ENCODE data around the gene WNK1. TPM values are rescaled to one million over a fixed set of nuclear protein-coding genes. Genes with fewer than 3 reads are reported as not detected.

The WNK1 gene
- total and polyA plus RNA-seq, 2 donors, result 26.3 to 40.2 TPM

- no peak for DNase-seq (ENCODE audit: low read depth in 6 of 9, low spot score in 9 of 9)
- no peak overlapping the region for H3K4me3 ChIP-seq (ENCODE audit: low read length in 2 of 2)
- H3K27ac ChIP-seq (ENCODE audit: low read depth in 1 of 2, low read length in 1 of 2), result no peak overlapping the region
- peaks cover 68 to 92% of the 10 kb centered on the region in 2 donors for H3K36me3 ChIP-seq (ENCODE audit: control insufficient read depth in 2 of 2, insufficient read depth in 2 of 2, low read length in 1 of 2)
- H3K9me3 ChIP-seq (ENCODE audit: control insufficient read depth in 2 of 2, insufficient read depth in 1 of 2, low read length in 1 of 2), result no peaks in the 10 kb centered on the region
- H3K27me3 ChIP-seq (ENCODE audit: control insufficient read depth in 2 of 2, insufficient read depth in 1 of 2, low read length in 1 of 2), result no peaks in the 10 kb centered on the region
- H3K4me1 ChIP-seq (ENCODE audit: control insufficient read depth in 2 of 2, insufficient read depth in 2 of 2, low read length in 2 of 2), result peaks cover 3 to 10% of the 10 kb centered on the region in 2 donors
- WGBS, result 98% methylated on average over 5 of the region's 5 CpGs
Measured at GRCh38 chr12:903055-903454, 150.7 kb downstream of the WNK1 start.

GRCh38 chr12:904010-904414 is 151.6 kb downstream of the WNK1 start:
- no peaks in the 10 kb centered on the region for H3K9me3 ChIP-seq (ENCODE audit: control insufficient read depth in 2 of 2, insufficient read depth in 1 of 2, low read length in 1 of 2)
- H3K4me3 ChIP-seq (ENCODE audit: low read length in 2 of 2), result no peak overlapping the region
- peaks cover 3 to 10% of the 10 kb centered on the region in 2 donors for H3K4me1 ChIP-seq (ENCODE audit: control insufficient read depth in 2 of 2, insufficient read depth in 2 of 2, low read length in 2 of 2)
- peaks cover 76 to 97% of the 10 kb centered on the region in 2 donors for H3K36me3 ChIP-seq (ENCODE audit: control insufficient read depth in 2 of 2, insufficient read depth in 2 of 2, low read length in 1 of 2)
- no peaks in the 10 kb centered on the region for H3K27me3 ChIP-seq (ENCODE audit: control insufficient read depth in 2 of 2, insufficient read depth in 1 of 2, low read length in 1 of 2)
- DNase-seq (ENCODE audit: low read depth in 6 of 9, low spot score in 9 of 9), result peak in 1 of 9 donors; percentile 34
- H3K27ac ChIP-seq (ENCODE audit: low read depth in 1 of 2, low read length in 1 of 2), result no peak overlapping the region
- WGBS, result 77% methylated on average over 5 of the region's 5 CpGs

GRCh38 chr12:905261-906031 is 153.1 kb downstream of the WNK1 start:
- Histone ChIP-seq H3K4me1 (ENCODE audit: control insufficient read depth in 2 of 2, insufficient read depth in 2 of 2, low read length in 2 of 2) (peaks cover 3 to 10% of the 10 kb centered on the region in 2 donors), H3K4me3 (ENCODE audit: low read length in 2 of 2) (no peak overlapping the region), H3K9me3 (ENCODE audit: control insufficient read depth in 2 of 2, insufficient read depth in 1 of 2, low read length in 1 of 2) (no peaks in the 10 kb centered on the region), H3K36me3 (ENCODE audit: control insufficient read depth in 2 of 2, insufficient read depth in 2 of 2, low read length in 1 of 2) (peaks cover 71 to 96% of the 10 kb centered on the region in 2 donors), H3K27me3 (ENCODE audit: control insufficient read depth in 2 of 2, insufficient read depth in 1 of 2, low read length in 1 of 2) (no peaks in the 10 kb centered on the region), H3K27ac (ENCODE audit: low read depth in 1 of 2, low read length in 1 of 2) (peak overlapping the region in 1 of 2 donors; percentile 50)
- DNase-seq (ENCODE audit: low read depth in 6 of 9, low spot score in 9 of 9), result peak in 1 of 9 donors; percentile 28
- 90% methylated on average over 9 of the region's 9 CpGs for WGBS

GRCh38 chr12:906062-906585 is 153.7 kb downstream of the WNK1 start:
- Histone ChIP-seq H3K4me1 (ENCODE audit: control insufficient read depth in 2 of 2, insufficient read depth in 2 of 2, low read length in 2 of 2) (peaks cover 3 to 10% of the 10 kb centered on the region in 2 donors), H3K27me3 (ENCODE audit: control insufficient read depth in 2 of 2, insufficient read depth in 1 of 2, low read length in 1 of 2) (no peaks in the 10 kb centered on the region), H3K9me3 (ENCODE audit: control insufficient read depth in 2 of 2, insufficient read depth in 1 of 2, low read length in 1 of 2) (no peaks in the 10 kb centered on the region), H3K4me3 (ENCODE audit: low read length in 2 of 2) (no peak overlapping the region), H3K27ac (ENCODE audit: low read depth in 1 of 2, low read length in 1 of 2) (no peak overlapping the region), H3K36me3 (ENCODE audit: control insufficient read depth in 2 of 2, insufficient read depth in 2 of 2, low read length in 1 of 2) (peaks cover 74 to 96% of the 10 kb centered on the region in 2 donors)
- 83% methylated on average over 10 of the region's 10 CpGs for WGBS
- DNase-seq (ENCODE audit: low read depth in 6 of 9, low spot score in 9 of 9), result peak in 1 of 9 donors; percentile 15

- WGBS, result 89% methylated on average over 16 of the region's 16 CpGs
Measured at GRCh38 chr12:907413-908185, 155.2 kb downstream of the WNK1 start.

GRCh38 chr12:909861-910260 is 157.5 kb downstream of the WNK1 start:
- Histone ChIP-seq H3K4me3 (ENCODE audit: low read length in 2 of 2) (no peak overlapping the region), H3K4me1 (ENCODE audit: control insufficient read depth in 2 of 2, insufficient read depth in 2 of 2, low read length in 2 of 2) (peaks cover 1 to 10% of the 10 kb centered on the region in 2 donors), H3K36me3 (ENCODE audit: control insufficient read depth in 2 of 2, insufficient read depth in 2 of 2, low read length in 1 of 2) (peaks cover 81 to 96% of the 10 kb centered on the region in 2 donors), H3K9me3 (ENCODE audit: control insufficient read depth in 2 of 2, insufficient read depth in 1 of 2, low read length in 1 of 2) (no peaks in the 10 kb centered on the region), H3K27me3 (ENCODE audit: control insufficient read depth in 2 of 2, insufficient read depth in 1 of 2, low read length in 1 of 2) (no peaks in the 10 kb centered on the region), H3K27ac (ENCODE audit: low read depth in 1 of 2, low read length in 1 of 2) (no peak overlapping the region)
- DNase-seq (ENCODE audit: low read depth in 6 of 9, low spot score in 9 of 9), result no peak
- 92% methylated on average over 3 of the region's 3 CpGs for WGBS

More at GRCh38 chr12:907413-908185, 155.2 kb downstream of the WNK1 start:
- H3K36me3 ChIP-seq (ENCODE audit: control insufficient read depth in 2 of 2, insufficient read depth in 2 of 2, low read length in 1 of 2), result peaks cover 70 to 96% of the 10 kb centered on the region in 2 donors
- no peaks in the 10 kb centered on the region for H3K27me3 ChIP-seq (ENCODE audit: control insufficient read depth in 2 of 2, insufficient read depth in 1 of 2, low read length in 1 of 2)
- no peak overlapping the region for H3K4me3 ChIP-seq (ENCODE audit: low read length in 2 of 2)
- DNase-seq (ENCODE audit: low read depth in 6 of 9, low spot score in 9 of 9), result no peak
- H3K4me1 ChIP-seq (ENCODE audit: control insufficient read depth in 2 of 2, insufficient read depth in 2 of 2, low read length in 2 of 2), result peaks cover 3 to 10% of the 10 kb centered on the region in 2 donors
- no peaks in the 10 kb centered on the region for H3K9me3 ChIP-seq (ENCODE audit: control insufficient read depth in 2 of 2, insufficient read depth in 1 of 2, low read length in 1 of 2)
- no peak overlapping the region for H3K27ac ChIP-seq (ENCODE audit: low read depth in 1 of 2, low read length in 1 of 2)

GRCh38 chr12:910416-910815 is 158.0 kb downstream of the WNK1 start:
- no peak overlapping the region for H3K27ac ChIP-seq (ENCODE audit: low read depth in 1 of 2, low read length in 1 of 2)

GRCh38 chr12:911191-911826 is 158.9 kb downstream of the WNK1 start:
- Histone ChIP-seq H3K4me3 (ENCODE audit: low read length in 2 of 2) (no peak overlapping the region), H3K4me1 (ENCODE audit: control insufficient read depth in 2 of 2, insufficient read depth in 2 of 2, low read length in 2 of 2) (peaks cover 7 to 8% of the 10 kb centered on the region in 2 donors), H3K9me3 (ENCODE audit: control insufficient read depth in 2 of 2, insufficient read depth in 1 of 2, low read length in 1 of 2) (no peaks in the 10 kb centered on the region), H3K27ac (ENCODE audit: low read depth in 1 of 2, low read length in 1 of 2) (no peak overlapping the region), H3K36me3 (ENCODE audit: control insufficient read depth in 2 of 2, insufficient read depth in 2 of 2, low read length in 1 of 2) (peaks cover 73 to 95% of the 10 kb centered on the region in 2 donors), H3K27me3 (ENCODE audit: control insufficient read depth in 2 of 2, insufficient read depth in 1 of 2, low read length in 1 of 2) (no peaks in the 10 kb centered on the region)
- DNase-seq (ENCODE audit: low read depth in 6 of 9, low spot score in 9 of 9), result no peak
- 88% methylated on average over 10 of the region's 10 CpGs for WGBS

More at GRCh38 chr12:910416-910815, 158.0 kb downstream of the WNK1 start:
- no peak for DNase-seq (ENCODE audit: low read depth in 6 of 9, low spot score in 9 of 9)
- H3K27me3 ChIP-seq (ENCODE audit: control insufficient read depth in 2 of 2, insufficient read depth in 1 of 2, low read length in 1 of 2), result no peaks in the 10 kb centered on the region
- H3K4me1 ChIP-seq (ENCODE audit: control insufficient read depth in 2 of 2, insufficient read depth in 2 of 2, low read length in 2 of 2), result peaks cover 7 to 12% of the 10 kb centered on the region in 2 donors
- no peak overlapping the region for H3K4me3 ChIP-seq (ENCODE audit: low read length in 2 of 2)
- H3K9me3 ChIP-seq (ENCODE audit: control insufficient read depth in 2 of 2, insufficient read depth in 1 of 2, low read length in 1 of 2), result no peaks in the 10 kb centered on the region
- peaks cover 79 to 96% of the 10 kb centered on the region in 2 donors for H3K36me3 ChIP-seq (ENCODE audit: control insufficient read depth in 2 of 2, insufficient read depth in 2 of 2, low read length in 1 of 2)
- 98% methylated on average over 4 of the region's 4 CpGs for WGBS

Measured in thymus (tissue), 11 donors.